Medulla oblongata (tissue), 1 donor: Measurements from ENCODE around the gene WDFY4.

Experiments
- DNase-seq: peaks from one replicate; pipeline ENCODE4 v3.0.0-alpha.2; 2015; ENCODE audit errors: extremely low spot score

The WDFY4 gene

GRCh38 chr10:48856855-48857254, 172.2 kb downstream of the WDFY4 start:
- no peak for DNase-seq

- no peak for DNase-seq
These were observed 187.6 kb downstream of the WDFY4 start for GRCh38 chr10:48872234-48872633.

- DNase-seq: no peak
These were observed 193.4 kb downstream of the WDFY4 start for GRCh38 chr10:48878091-48878490.

GRCh38 chr10:48879451-48879850, 194.8 kb downstream of the WDFY4 start:
- DNase-seq: no peak

- DNase-seq: no peak
These were observed 195.5 kb downstream of the WDFY4 start for GRCh38 chr10:48880016-48880705.

- no peak for DNase-seq
These were observed 197.3 kb downstream of the WDFY4 start for GRCh38 chr10:48881937-48882336.

GRCh38 chr10:48882881-48883280, 198.2 kb downstream of the WDFY4 start:
- no peak for DNase-seq

- no peak for DNase-seq
These were observed 199.0 kb downstream of the WDFY4 start for GRCh38 chr10:48883701-48884100.

GRCh38 chr10:48884179-48885045, 199.7 kb downstream of the WDFY4 start:
- DNase-seq: no peak

- no peak for DNase-seq
These were observed 200.7 kb downstream of the WDFY4 start for GRCh38 chr10:48885376-48885775.

GRCh38 chr10:48887982-48888381, 203.3 kb downstream of the WDFY4 start:
- DNase-seq: no peak

- no peak for DNase-seq
These were observed 206.5 kb downstream of the WDFY4 start for GRCh38 chr10:48890888-48891850.

- no peak for DNase-seq
These were observed 210.5 kb downstream of the WDFY4 start for GRCh38 chr10:48894911-48895802.

- DNase-seq: no peak
These were observed 211.1 kb downstream of the WDFY4 start for GRCh38 chr10:48895803-48896195.

GRCh38 chr10:48896756-48897440, 212.2 kb downstream of the WDFY4 start:
- DNase-seq: no peak

GRCh38 chr10:48897441-48897790, 212.7 kb downstream of the WDFY4 start:
- DNase-seq: no peak

- no peak for DNase-seq
These were observed 213.8 kb downstream of the WDFY4 start for GRCh38 chr10:48898426-48898825.

GRCh38 chr10:48899781-48900180, 215.1 kb downstream of the WDFY4 start:
- no peak for DNase-seq

- DNase-seq: peak; percentile 27
These were observed 215.7 kb downstream of the WDFY4 start for GRCh38 chr10:48900371-48900801.

GRCh38 chr10:48901319-48901718, 216.6 kb downstream of the WDFY4 start:
- no peak for DNase-seq
